ENCODE data around the gene KCTD11.

KCTD11 gene

GRCh38 chr17:7391307-7391706 lies 39.3 kb downstream of the KCTD11 start:
- no peaks in the 10 kb centered on the region for H3K9me3 ChIP-seq (ENCODE audit: control insufficient read depth in 2 of 2, low read length in 2 of 2)
- H3K36me3 ChIP-seq (ENCODE audit: control insufficient read depth in 2 of 2, insufficient read depth in 2 of 2, low read length in 2 of 2): peaks cover 6 to 16% of the 10 kb centered on the region in 2 donors
- H3K9ac ChIP-seq (ENCODE audit: low read length in 2 of 2): peak overlapping the region in 1 of 2 donors; percentile 27
- H3K4me1 ChIP-seq (ENCODE audit: control insufficient read depth, insufficient read depth, low read length): peaks cover 20% of the 10 kb centered on the region
- H3K4me3 ChIP-seq (ENCODE audit: low read length in 2 of 2): no peak overlapping the region
- no peak overlapping the region for H3K27ac ChIP-seq (ENCODE audit: low read length)
- H3K27me3 ChIP-seq (ENCODE audit: control insufficient read depth in 1 of 2, insufficient read depth in 2 of 2, low read length in 2 of 2): no peaks in the 10 kb centered on the region

- no peak overlapping the region for H3K27ac ChIP-seq (ENCODE audit: low read length)
- peaks cover 6 to 16% of the 10 kb centered on the region in 2 donors for H3K36me3 ChIP-seq (ENCODE audit: control insufficient read depth in 2 of 2, insufficient read depth in 2 of 2, low read length in 2 of 2)
- peak overlapping the region; percentile 76 to 84 for H3K4me3 ChIP-seq (ENCODE audit: low read length in 2 of 2)
- peaks cover 20% of the 10 kb centered on the region for H3K4me1 ChIP-seq (ENCODE audit: control insufficient read depth, insufficient read depth, low read length)
- no peaks in the 10 kb centered on the region for H3K27me3 ChIP-seq (ENCODE audit: control insufficient read depth in 1 of 2, insufficient read depth in 2 of 2, low read length in 2 of 2)
- peak overlapping the region in 1 of 2 donors; percentile 73 for H3K9ac ChIP-seq (ENCODE audit: low read length in 2 of 2)
- H3K9me3 ChIP-seq (ENCODE audit: control insufficient read depth in 2 of 2, low read length in 2 of 2): no peaks in the 10 kb centered on the region
Observed at GRCh38 chr17:7392696-7393612, 41.0 kb downstream of the KCTD11 start.

- H3K4me3 ChIP-seq (ENCODE audit: low read length in 2 of 2): peak overlapping the region; percentile 76 to 84
- H3K9me3 ChIP-seq (ENCODE audit: control insufficient read depth in 2 of 2, low read length in 2 of 2): no peaks in the 10 kb centered on the region
- H3K36me3 ChIP-seq (ENCODE audit: control insufficient read depth in 2 of 2, insufficient read depth in 2 of 2, low read length in 2 of 2): peaks cover 6 to 16% of the 10 kb centered on the region in 2 donors
- H3K9ac ChIP-seq (ENCODE audit: low read length in 2 of 2): peak overlapping the region; percentile 73 to 84
- H3K27ac ChIP-seq (ENCODE audit: low read length): peak overlapping the region; percentile 69
- no peaks in the 10 kb centered on the region for H3K27me3 ChIP-seq (ENCODE audit: control insufficient read depth in 1 of 2, insufficient read depth in 2 of 2, low read length in 2 of 2)
- H3K4me1 ChIP-seq (ENCODE audit: control insufficient read depth, insufficient read depth, low read length): peaks cover 20% of the 10 kb centered on the region
Observed at GRCh38 chr17:7393613-7394451, 41.9 kb downstream of the KCTD11 start.

- Histone ChIP-seq H3K36me3 (ENCODE audit: control insufficient read depth in 2 of 2, insufficient read depth in 2 of 2, low read length in 2 of 2) (peaks cover 6 to 12% of the 10 kb centered on the region in 2 donors), H3K9me3 (ENCODE audit: control insufficient read depth in 2 of 2, low read length in 2 of 2) (no peaks in the 10 kb centered on the region), H3K27ac (ENCODE audit: low read length) (peak within 1 kb of the TSS; percentile 69), H3K4me1 (ENCODE audit: control insufficient read depth, insufficient read depth, low read length) (peaks cover 20% of the 10 kb centered on the region), H3K4me3 (ENCODE audit: low read length in 2 of 2) (peak within 1 kb of the TSS; percentile 76 to 84), H3K27me3 (ENCODE audit: control insufficient read depth in 1 of 2, insufficient read depth in 2 of 2, low read length in 2 of 2) (no peaks in the 10 kb centered on the region), H3K9ac (ENCODE audit: low read length in 2 of 2) (peak within 1 kb of the TSS; percentile 73 to 92)
Observed at GRCh38 chr17:7394452-7395191, 42.7 kb downstream of the KCTD11 start, which contains the start of gene PLSCR3. PLSCR3 (minus strand) TSS chr17:7394525; CDS start chr17:7394110, 415 bp downstream.

GRCh38 chr17:7396147-7396546 lies 44.2 kb downstream of the KCTD11 start:
- Histone ChIP-seq H3K27me3 (ENCODE audit: control insufficient read depth in 1 of 2, insufficient read depth in 2 of 2, low read length in 2 of 2) (no peaks in the 10 kb centered on the region), H3K36me3 (ENCODE audit: control insufficient read depth in 2 of 2, insufficient read depth in 2 of 2, low read length in 2 of 2) (peaks cover 0 to 3% of the 10 kb centered on the region in 2 donors), H3K4me1 (ENCODE audit: control insufficient read depth, insufficient read depth, low read length) (peaks cover 18% of the 10 kb centered on the region), H3K27ac (ENCODE audit: low read length) (no peak overlapping the region), H3K9me3 (ENCODE audit: control insufficient read depth in 2 of 2, low read length in 2 of 2) (no peaks in the 10 kb centered on the region), H3K9ac (ENCODE audit: low read length in 2 of 2) (no peak overlapping the region), H3K4me3 (ENCODE audit: low read length in 2 of 2) (no peak overlapping the region)

- H3K9me3 ChIP-seq (ENCODE audit: control insufficient read depth in 2 of 2, low read length in 2 of 2): no peaks in the 10 kb centered on the region
- no peaks in the 10 kb centered on the region for H3K27me3 ChIP-seq (ENCODE audit: control insufficient read depth in 1 of 2, insufficient read depth in 2 of 2, low read length in 2 of 2)
Observed at GRCh38 chr17:7398612-7399011, 46.6 kb downstream of the KCTD11 start.

GRCh38 chr17:7403043-7403726 lies 51.2 kb downstream of the KCTD11 start:
- Histone ChIP-seq H3K4me1 (ENCODE audit: control insufficient read depth, insufficient read depth, low read length) (peaks cover 18% of the 10 kb centered on the region), H3K27ac (ENCODE audit: low read length) (peak overlapping the region; percentile 79), H3K36me3 (ENCODE audit: control insufficient read depth in 2 of 2, insufficient read depth in 2 of 2, low read length in 2 of 2) (no peaks in the 10 kb centered on the region), H3K9ac (ENCODE audit: low read length in 2 of 2) (peak overlapping the region; percentile 71 to 78), H3K4me3 (ENCODE audit: low read length in 2 of 2) (peak overlapping the region; percentile 81 to 82), H3K9me3 (ENCODE audit: control insufficient read depth in 2 of 2, low read length in 2 of 2) (no peaks in the 10 kb centered on the region), H3K27me3 (ENCODE audit: control insufficient read depth in 1 of 2, insufficient read depth in 2 of 2, low read length in 2 of 2) (no peaks in the 10 kb centered on the region)

More at GRCh38 chr17:7398612-7399011, 46.6 kb downstream of the KCTD11 start:
- H3K9ac ChIP-seq (ENCODE audit: low read length in 2 of 2): no peak overlapping the region
- no peak overlapping the region for H3K4me3 ChIP-seq (ENCODE audit: low read length in 2 of 2)
- peaks cover 22% of the 10 kb centered on the region for H3K4me1 ChIP-seq (ENCODE audit: control insufficient read depth, insufficient read depth, low read length)
- no peaks in the 10 kb centered on the region for H3K36me3 ChIP-seq (ENCODE audit: control insufficient read depth in 2 of 2, insufficient read depth in 2 of 2, low read length in 2 of 2)
- no peak overlapping the region for H3K27ac ChIP-seq (ENCODE audit: low read length)

- H3K4me1 ChIP-seq (ENCODE audit: control insufficient read depth, insufficient read depth, low read length): peaks cover 18% of the 10 kb centered on the region
Observed at GRCh38 chr17:7403727-7403976, 51.7 kb downstream of the KCTD11 start.

GRCh38 chr17:7403977-7404736 lies 52.2 kb downstream of the KCTD11 start, which contains the start of gene TMEM256:
TMEM256 (minus strand) TSS chr17:7404097; CDS start chr17:7404084, 13 bp downstream.
- Histone ChIP-seq H3K9ac (ENCODE audit: low read length in 2 of 2) (peak within 1 kb of the TSS; percentile 71 to 80), H3K36me3 (ENCODE audit: control insufficient read depth in 2 of 2, insufficient read depth in 2 of 2, low read length in 2 of 2) (peaks cover 0 to 3% of the 10 kb centered on the region in 2 donors), H3K4me3 (ENCODE audit: low read length in 2 of 2) (peak within 1 kb of the TSS; percentile 81 to 82), H3K4me1 (ENCODE audit: control insufficient read depth, insufficient read depth, low read length) (peaks cover 18% of the 10 kb centered on the region), H3K27ac (ENCODE audit: low read length) (peak within 1 kb of the TSS; percentile 79), H3K27me3 (ENCODE audit: control insufficient read depth in 1 of 2, insufficient read depth in 2 of 2, low read length in 2 of 2) (no peaks in the 10 kb centered on the region), H3K9me3 (ENCODE audit: control insufficient read depth in 2 of 2, low read length in 2 of 2) (no peaks in the 10 kb centered on the region)

More at GRCh38 chr17:7403727-7403976, 51.7 kb downstream of the KCTD11 start:
- H3K27me3 ChIP-seq (ENCODE audit: control insufficient read depth in 1 of 2, insufficient read depth in 2 of 2, low read length in 2 of 2): no peaks in the 10 kb centered on the region
- peak overlapping the region; percentile 81 to 82 for H3K4me3 ChIP-seq (ENCODE audit: low read length in 2 of 2)
- peak overlapping the region; percentile 71 to 78 for H3K9ac ChIP-seq (ENCODE audit: low read length in 2 of 2)
- no peaks in the 10 kb centered on the region for H3K36me3 ChIP-seq (ENCODE audit: control insufficient read depth in 2 of 2, insufficient read depth in 2 of 2, low read length in 2 of 2)
- peak overlapping the region; percentile 79 for H3K27ac ChIP-seq (ENCODE audit: low read length)
- no peaks in the 10 kb centered on the region for H3K9me3 ChIP-seq (ENCODE audit: control insufficient read depth in 2 of 2, low read length in 2 of 2)

Measured in stomach smooth muscle (tissue), 2 donors.